GM18517 (cell line): ENCODE measurements around the gene SET.
A peak's percentile ranks its signal among the peaks of the same experiment; 100 is the strongest.
"Not testable (repeated sequence)": the region's sequence is repeated elsewhere in the genome, so short reads cannot be mapped to it uniquely, and the experiment has no call there.

Source experiments
- ATAC-seq: cut with Tn5 transposase; IDR thresholded peaks from one replicate; pipeline ENCODE4 v1.9.1; 2021; ENCODE audit warnings: mild to moderate bottlenecking, moderate library complexity; ENCODE audit not compliant: unreplicated experiment

The SET gene

GRCh38 chr9:128685636-128686489 lies 3.2 kb upstream of the SET start:
- ATAC-seq: no peak

- no peak for ATAC-seq
Observed at GRCh38 chr9:128687453-128687852, 1.6 kb upstream of the SET start.

GRCh38 chr9:128689293-128689774 lies 312 bp downstream of the SET start:
- peak; percentile 1 for ATAC-seq

GRCh38 chr9:128689820-128690683 lies 1.0 kb downstream of the SET start:
- ATAC-seq: no peak

- ATAC-seq: no peak
Observed at GRCh38 chr9:128690684-128691034, 1.6 kb downstream of the SET start.

GRCh38 chr9:128693738-128694137 lies 4.7 kb downstream of the SET start:
- not testable (repeated sequence) for ATAC-seq

- no peak for ATAC-seq
Observed at GRCh38 chr9:128694344-128694743, 5.3 kb downstream of the SET start.

GRCh38 chr9:128696923-128697707 lies 8.1 kb downstream of the SET start:
- no peak for ATAC-seq

GRCh38 chr9:128699096-128699795 lies 10.2 kb downstream of the SET start:
- not testable (repeated sequence) for ATAC-seq

- ATAC-seq: no peak
Observed at GRCh38 chr9:128701227-128701854, 12.3 kb downstream of the SET start.

GRCh38 chr9:128702445-128702948 lies 13.5 kb downstream of the SET start, which contains the start of gene PKN3:
TSS of gene PKN3 (plus strand) at chr9:128702503. CDS start at chr9:128702916, 413 bp downstream.
- ATAC-seq: peak; percentile 64

- ATAC-seq: peak; percentile 8
Observed at GRCh38 chr9:128702949-128703615, 14.1 kb downstream of the SET start.

- no peak for ATAC-seq
Observed at GRCh38 chr9:128703616-128704355, 14.8 kb downstream of the SET start.

GRCh38 chr9:128704356-128704670 lies 15.3 kb downstream of the SET start:
- ATAC-seq: no peak

GRCh38 chr9:128705051-128705965 lies 16.3 kb downstream of the SET start:
- no peak for ATAC-seq

GRCh38 chr9:128706045-128706444 lies 17.0 kb downstream of the SET start:
- no peak for ATAC-seq

GRCh38 chr9:128706671-128707381 lies 17.8 kb downstream of the SET start:
- ATAC-seq: no peak
